ENCODE measurements around the gene SLC2A5. TPM values are rescaled to one million over a fixed set of nuclear protein-coding genes. Genes with fewer than 3 reads are reported as not detected.
"Not testable (repeated sequence)": the region's sequence is repeated elsewhere in the genome, so short reads cannot be mapped to it uniquely, and the experiment has no call there.

Gene SLC2A5
- total and polyA plus RNA-seq, 8 donors, result 0.19 to 6.4 (median 2.7) TPM; not detected in 3

DNA sequence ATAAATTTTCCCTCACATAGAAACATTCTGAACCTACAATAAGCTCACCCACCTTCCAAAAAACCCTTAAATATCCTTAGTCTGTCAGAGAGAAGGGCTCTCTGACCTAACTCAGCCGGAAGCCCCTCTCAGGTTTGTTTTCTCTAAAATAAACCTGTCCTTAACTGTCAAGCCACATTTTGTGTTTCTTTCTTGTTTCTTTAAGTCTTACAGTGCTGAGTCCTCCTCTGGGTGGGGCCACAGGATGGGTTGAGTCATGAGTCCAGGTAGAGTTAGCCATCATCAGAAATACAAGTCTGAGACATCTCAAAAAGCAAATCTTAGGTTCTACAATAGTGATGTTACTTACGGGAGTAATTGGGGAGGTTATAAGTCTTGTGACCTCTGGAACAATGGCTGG lies 26.4 kb upstream of the SLC2A5 start:
- Histone ChIP-seq H3K27ac (no peak overlapping the region), H3K36me3 (no peaks in the 10 kb centered on the region), H3K4me1 (no peaks in the 10 kb centered on the region), H3K27me3 (no peaks in the 10 kb centered on the region), H3K9me3 (peaks cover 0 to 4% (median 0%) of the 10 kb centered on the region in 4 donors), H3K4me3 (no peak overlapping the region)
- DNase-seq, result no peak
- intact Hi-C loops (cut with DNase I; ENCODE audit: low total_unique reads), result no loop called here
- TF ChIP-seq POLR2A (IDR thresholded peaks at IDR 0.05) (no peak), CTCF (IDR thresholded peaks at IDR 0.05) (no peak), EP300 (IDR thresholded peaks at IDR 0.05) (no peak), POLR2AphosphoS5 (IDR thresholded peaks at IDR 0.05) (no peak)
- WGBS, 5 donors, result 85 to 94% (median 86%) methylated on average over 2 of the region's 2 CpGs

DNA sequence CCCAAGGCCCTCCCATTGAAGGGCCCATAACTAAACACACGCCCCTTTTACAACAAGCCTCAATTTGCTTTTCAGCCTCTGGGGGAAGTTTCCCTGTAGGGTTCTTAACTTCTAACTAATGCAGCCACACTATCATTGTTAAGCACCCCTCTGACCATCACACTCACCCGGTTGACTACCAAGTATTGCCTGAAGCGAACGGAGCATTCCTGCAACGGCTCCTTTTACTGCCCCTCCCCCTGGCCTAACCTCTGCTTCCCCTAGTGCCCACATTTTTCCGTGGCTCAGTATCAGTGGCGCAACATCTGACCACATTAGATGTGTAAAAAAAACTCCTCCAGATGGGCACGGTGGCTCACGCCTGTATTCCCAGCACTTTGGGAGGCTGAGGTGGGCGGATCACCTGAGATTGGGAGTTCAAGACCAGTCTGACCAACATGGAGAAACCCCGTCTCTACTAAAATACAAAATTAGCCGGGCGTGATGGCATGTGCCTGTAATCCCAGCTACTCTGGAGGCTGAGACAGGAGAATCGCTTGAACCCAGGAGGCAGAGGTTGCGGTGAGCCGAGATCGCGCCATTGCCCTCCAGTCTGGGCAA lies 24.7 kb upstream of the SLC2A5 start:
- DNase-seq; H3K9me3 ChIP-seq; H3K4me3 ChIP-seq; H3K36me3 ChIP-seq; H3K27me3 ChIP-seq; intact Hi-C loops (cut with DNase I; ENCODE audit: low total_unique reads); H3K27ac ChIP-seq; H3K4me1 ChIP-seq: not testable (repeated sequence)
- WGBS, 5 donors, result 79 to 88% (median 86%) methylated on average over 18 of the region's 18 CpGs

- intact Hi-C loops (cut with DNase I; ENCODE audit: low total_unique reads), result no loop called here
- Histone ChIP-seq H3K27ac (no peak overlapping the region), H3K4me3 (no peak overlapping the region), H3K9me3 (peaks cover 0 to 4% (median 0%) of the 10 kb centered on the region in 4 donors), H3K27me3 (no peaks in the 10 kb centered on the region), H3K36me3 (no peaks in the 10 kb centered on the region), H3K4me1 (no peaks in the 10 kb centered on the region)
- WGBS, 5 donors, result 66 to 78% (median 71%) methylated on average over 6 of the region's 6 CpGs
- no peak for DNase-seq
- no peak for TF ChIP-seq CTCF (IDR thresholded peaks at IDR 0.05)
- no peak for TF ChIP-seq POLR2A (IDR thresholded peaks at IDR 0.05)
- no peak for TF ChIP-seq POLR2AphosphoS5 (IDR thresholded peaks at IDR 0.05)
- TF ChIP-seq EP300 (IDR thresholded peaks at IDR 0.05), result no peak
Measured at GRCh38 chr1:9093581-9093980, 24.1 kb upstream of the SLC2A5 start.

DNA sequence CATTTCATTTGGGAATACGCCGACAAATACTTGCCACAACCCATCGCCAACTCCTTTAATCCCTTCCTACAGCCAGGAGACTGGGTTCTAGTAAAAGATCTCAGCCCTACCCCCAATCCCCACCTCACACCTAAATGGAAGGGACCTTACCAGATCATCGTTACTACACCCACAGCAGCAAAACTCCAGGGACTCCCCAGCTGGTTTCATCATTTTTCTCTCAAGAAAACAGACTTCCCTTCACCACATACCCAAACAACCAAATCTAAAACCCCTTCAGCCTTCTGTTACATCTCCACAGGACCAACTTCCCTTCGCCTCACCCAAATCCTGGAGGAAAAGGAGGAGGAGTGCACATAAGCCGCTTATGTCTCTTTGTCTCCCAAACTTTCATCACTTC lies 23.7 kb upstream of the SLC2A5 start:
- intact Hi-C loops (cut with DNase I; ENCODE audit: low total_unique reads), result no loop called here
- no peaks in the 10 kb centered on the region for H3K36me3 ChIP-seq
- WGBS, 5 donors, result 76 to 92% (median 83%) methylated on average over 6 of the region's 6 CpGs
- H3K27ac ChIP-seq, result no peak overlapping the region
- no peaks in the 10 kb centered on the region for H3K4me1 ChIP-seq
- DNase-seq, result no peak
- H3K27me3 ChIP-seq, result peaks cover 0 to 2% (median 0%) of the 10 kb centered on the region in 3 donors
- no peak overlapping the region for H3K4me3 ChIP-seq
- no peak for TF ChIP-seq CTCF (IDR thresholded peaks at IDR 0.05)
- TF ChIP-seq POLR2A (IDR thresholded peaks at IDR 0.05), result no peak
- no peak for TF ChIP-seq POLR2AphosphoS5 (IDR thresholded peaks at IDR 0.05)
- TF ChIP-seq EP300 (IDR thresholded peaks at IDR 0.05), result no peak
- peaks cover 0 to 4% (median 0%) of the 10 kb centered on the region in 4 donors for H3K9me3 ChIP-seq

DNA sequence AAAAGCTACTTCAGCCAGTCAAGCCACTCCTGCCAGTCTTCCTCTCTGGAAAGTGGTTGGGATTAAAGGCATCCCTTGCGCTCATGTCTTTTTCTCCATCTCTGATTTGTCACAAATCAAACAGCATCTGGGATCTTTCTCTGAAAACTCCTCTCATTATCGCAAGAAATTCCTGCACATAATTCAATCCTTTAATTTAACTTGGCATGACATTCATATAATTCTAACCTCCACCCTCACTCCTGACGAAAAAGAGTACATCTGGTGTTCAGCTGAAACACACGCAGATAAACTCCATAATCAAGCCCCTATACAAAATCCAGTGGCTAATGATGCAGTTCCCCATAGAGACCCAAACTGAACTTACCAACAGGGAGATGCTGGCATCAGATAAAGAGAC lies 19.4 kb upstream of the SLC2A5 start:
- intact Hi-C loops (cut with DNase I; ENCODE audit: low total_unique reads), result no loop called here
- Histone ChIP-seq H3K9me3 (no peaks in the 10 kb centered on the region), H3K36me3 (no peaks in the 10 kb centered on the region), H3K27me3 (peaks cover 0 to 2% (median 0%) of the 10 kb centered on the region in 3 donors), H3K4me3 (no peak overlapping the region), H3K27ac (no peak overlapping the region), H3K4me1 (peaks cover 0 to 20% (median 6%) of the 10 kb centered on the region in 4 donors)
- no peak for DNase-seq
- 79 to 90% (median 86%) methylated on average over 4 of the region's 4 CpGs for WGBS, 5 donors
- no peak for TF ChIP-seq POLR2AphosphoS5 (IDR thresholded peaks at IDR 0.05)
- TF ChIP-seq CTCF (IDR thresholded peaks at IDR 0.05), result no peak
- TF ChIP-seq EP300 (IDR thresholded peaks at IDR 0.05), result no peak
- no peak for TF ChIP-seq POLR2A (IDR thresholded peaks at IDR 0.05)
